Measurements from ENCODE around the gene CNPY4.

Gene CNPY4

GRCh38 chr7:100101016-100101862 lies 18.2 kb upstream of the CNPY4 start, which contains the start of the genes AP4M1 and MCM7:
Gene AP4M1, plus strand, starts transcription at chr7:100101643. Its CDS starts 72 bp downstream, at chr7:100101715.
Gene MCM7, minus strand, starts transcription at chr7:100101397. Its CDS starts 103 bp downstream, at chr7:100101294.
- H3K4me3 Mint-ChIP-seq = peak within 1 kb of the TSS; percentile 97
- peaks cover 13% of the 10 kb centered on the region for H3K27me3 Mint-ChIP-seq (ENCODE audit: low read depth, poor library complexity)
- peaks cover 58% of the 10 kb centered on the region for H3K4me1 Mint-ChIP-seq
- DNase-seq = peak; percentile 98
- TF ChIP-seq, protein P1, sequence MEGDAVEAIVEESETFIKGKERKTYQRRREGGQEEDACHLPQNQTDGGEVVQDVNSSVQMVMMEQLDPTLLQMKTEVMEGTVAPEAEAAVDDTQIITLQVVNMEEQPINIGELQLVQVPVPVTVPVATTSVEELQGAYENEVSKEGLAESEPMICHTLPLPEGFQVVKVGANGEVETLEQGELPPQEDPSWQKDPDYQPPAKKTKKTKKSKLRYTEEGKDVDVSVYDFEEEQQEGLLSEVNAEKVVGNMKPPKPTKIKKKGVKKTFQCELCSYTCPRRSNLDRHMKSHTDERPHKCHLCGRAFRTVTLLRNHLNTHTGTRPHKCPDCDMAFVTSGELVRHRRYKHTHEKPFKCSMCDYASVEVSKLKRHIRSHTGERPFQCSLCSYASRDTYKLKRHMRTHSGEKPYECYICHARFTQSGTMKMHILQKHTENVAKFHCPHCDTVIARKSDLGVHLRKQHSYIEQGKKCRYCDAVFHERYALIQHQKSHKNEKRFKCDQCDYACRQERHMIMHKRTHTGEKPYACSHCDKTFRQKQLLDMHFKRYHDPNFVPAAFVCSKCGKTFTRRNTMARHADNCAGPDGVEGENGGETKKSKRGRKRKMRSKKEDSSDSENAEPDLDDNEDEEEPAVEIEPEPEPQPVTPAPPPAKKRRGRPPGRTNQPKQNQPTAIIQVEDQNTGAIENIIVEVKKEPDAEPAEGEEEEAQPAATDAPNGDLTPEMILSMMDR (IDR thresholded peaks at IDR 0.05) = no peak
- H3K27ac Mint-ChIP-seq = peak within 1 kb of the TSS; percentile 100
- H3K9me3 Mint-ChIP-seq = no peaks in the 10 kb centered on the region
- H3K36me3 Mint-ChIP-seq (ENCODE audit: low read depth) = peaks cover 57% of the 10 kb centered on the region

DNA sequence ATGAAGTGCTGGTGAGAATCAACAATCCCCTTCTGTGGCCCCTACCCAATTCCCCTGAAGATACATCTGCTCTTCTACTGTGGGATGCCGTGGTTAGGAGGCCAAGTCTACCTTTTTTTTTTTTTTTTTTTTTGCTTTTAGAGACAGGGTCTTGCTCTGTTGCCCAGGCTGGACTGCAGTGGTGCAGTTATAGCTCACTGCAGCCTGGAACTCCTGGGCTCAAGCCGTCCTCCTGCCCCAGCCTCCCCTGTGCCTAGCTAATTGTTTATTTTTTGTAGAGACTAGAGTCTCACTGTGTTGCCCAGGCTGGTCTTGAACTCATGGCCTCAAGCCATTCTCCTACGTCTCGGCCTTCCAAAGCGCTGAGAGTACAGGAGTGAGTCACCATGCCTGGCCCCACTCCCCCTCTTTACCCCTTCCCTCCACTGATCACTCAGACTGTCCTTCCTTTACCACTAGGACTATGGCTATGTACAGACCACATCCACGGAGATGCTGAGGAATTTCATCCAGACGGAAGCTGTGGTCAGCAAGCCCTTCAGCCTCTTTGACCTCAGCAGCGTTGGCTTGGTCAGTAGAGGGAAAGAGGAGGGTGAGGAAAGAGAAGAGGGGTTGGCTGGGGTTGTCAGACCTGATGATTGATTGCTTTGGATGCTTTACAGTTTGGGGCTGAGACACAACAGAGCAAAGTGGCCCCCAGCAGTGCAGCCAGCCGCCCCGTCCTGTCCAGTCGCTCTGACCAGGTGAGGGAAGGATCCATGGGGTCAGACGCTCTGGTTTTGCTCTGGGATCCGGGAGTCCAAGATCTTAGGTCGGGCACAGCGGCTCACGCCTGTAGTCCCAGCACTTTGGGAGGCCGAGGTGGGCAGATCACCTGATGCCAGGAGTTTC lies 16.2 kb upstream of the CNPY4 start:
- no peaks in the 10 kb centered on the region for H3K9me3 Mint-ChIP-seq
- DNase-seq = no peak
- TF ChIP-seq, protein P1 (IDR thresholded peaks at IDR 0.05) = no peak
- peak overlapping the region; percentile 100 for H3K27ac Mint-ChIP-seq
- H3K4me3 Mint-ChIP-seq = peak overlapping the region; percentile 97
- peaks cover 47% of the 10 kb centered on the region for H3K4me1 Mint-ChIP-seq
- peaks cover 40% of the 10 kb centered on the region for H3K36me3 Mint-ChIP-seq (ENCODE audit: low read depth)
- H3K27me3 Mint-ChIP-seq (ENCODE audit: low read depth, poor library complexity) = peaks cover 13% of the 10 kb centered on the region

- H3K4me3 Mint-ChIP-seq = no peak overlapping the region
- no peaks in the 10 kb centered on the region for H3K9me3 Mint-ChIP-seq
- peak overlapping the region; percentile 74 for H3K27ac Mint-ChIP-seq
- H3K4me1 Mint-ChIP-seq = peaks cover 25% of the 10 kb centered on the region
- peaks cover 9% of the 10 kb centered on the region for H3K27me3 Mint-ChIP-seq (ENCODE audit: low read depth, poor library complexity)
- peaks cover 35% of the 10 kb centered on the region for H3K36me3 Mint-ChIP-seq (ENCODE audit: low read depth)
- TF ChIP-seq, protein P1 (IDR thresholded peaks at IDR 0.05) = no peak
- DNase-seq = no peak
These were observed 13.9 kb upstream of the CNPY4 start for GRCh38 chr7:100105534-100105933.

- H3K9me3 Mint-ChIP-seq = no peaks in the 10 kb centered on the region
These were observed 12.8 kb upstream of the CNPY4 start for GRCh38 chr7:100106633-100107032.

GRCh38 chr7:100107125-100107737 lies 12.2 kb upstream of the CNPY4 start:
- H3K27ac Mint-ChIP-seq = peak overlapping the region; percentile 61
- H3K36me3 Mint-ChIP-seq (ENCODE audit: low read depth) = peaks cover 48% of the 10 kb centered on the region
- no peak for DNase-seq
- peaks cover 25% of the 10 kb centered on the region for H3K4me1 Mint-ChIP-seq
- H3K27me3 Mint-ChIP-seq (ENCODE audit: low read depth, poor library complexity) = peaks cover 7% of the 10 kb centered on the region
- TF ChIP-seq, protein P1 (IDR thresholded peaks at IDR 0.05) = no peak
- no peak overlapping the region for H3K4me3 Mint-ChIP-seq
- H3K9me3 Mint-ChIP-seq = no peaks in the 10 kb centered on the region

More at GRCh38 chr7:100106633-100107032, 12.8 kb upstream of the CNPY4 start:
- TF ChIP-seq, protein P1 (IDR thresholded peaks at IDR 0.05) = no peak
- Mint-ChIP-seq H3K36me3 (ENCODE audit: low read depth) (peaks cover 46% of the 10 kb centered on the region), H3K4me3 (no peak overlapping the region), H3K4me1 (peaks cover 25% of the 10 kb centered on the region), H3K27ac (peak overlapping the region; percentile 61), H3K27me3 (ENCODE audit: low read depth, poor library complexity) (peaks cover 7% of the 10 kb centered on the region)
- no peak for DNase-seq

Data from nephron progenitor cell (in vitro differentiated cells).